ENCODE measurements around the gene TSHZ2.

TSHZ2 gene

GRCh38 chr20:53395188-53395923 is 423.2 kb downstream of the TSHZ2 start:
- Histone ChIP-seq H3K4me3 (ENCODE audit: extremely low read depth, insufficient read depth, low read length, poor library complexity, severe bottlenecking) (no peak overlapping the region), H3K4me1 (ENCODE audit: control insufficient read depth, insufficient read depth, low read length, poor library complexity, severe bottlenecking) (no peaks in the 10 kb centered on the region), H3K9me3 (ENCODE audit: control insufficient read depth, low read length) (no peaks in the 10 kb centered on the region), H3K36me3 (ENCODE audit: control insufficient read depth, insufficient read depth, low read length) (no peaks in the 10 kb centered on the region), H3K27ac (ENCODE audit: low read depth, low read length, severe bottlenecking) (no peak overlapping the region)
- 95 to 96% methylated on average over 3 to 5 of the region's 5 CpGs for WGBS, 2 experiments (ENCODE audit: insufficient coverage in 2 of 2)

GRCh38 chr20:53399083-53399482 is 426.9 kb downstream of the TSHZ2 start:
- Histone ChIP-seq H3K27ac (ENCODE audit: low read depth, low read length, severe bottlenecking) (no peak overlapping the region), H3K9me3 (ENCODE audit: control insufficient read depth, low read length) (no peaks in the 10 kb centered on the region), H3K4me1 (ENCODE audit: control insufficient read depth, insufficient read depth, low read length, poor library complexity, severe bottlenecking) (no peaks in the 10 kb centered on the region), H3K36me3 (ENCODE audit: control insufficient read depth, insufficient read depth, low read length) (no peaks in the 10 kb centered on the region), H3K4me3 (ENCODE audit: extremely low read depth, insufficient read depth, low read length, poor library complexity, severe bottlenecking) (no peak overlapping the region)
- WGBS, 2 experiments (ENCODE audit: insufficient coverage in 2 of 2) = 77 to 90% methylated on average over 5 to 7 of the region's 7 CpGs

GRCh38 chr20:53399592-53400335 is 427.6 kb downstream of the TSHZ2 start:
- Histone ChIP-seq H3K4me3 (ENCODE audit: extremely low read depth, insufficient read depth, low read length, poor library complexity, severe bottlenecking) (no peak overlapping the region), H3K9me3 (ENCODE audit: control insufficient read depth, low read length) (no peaks in the 10 kb centered on the region), H3K4me1 (ENCODE audit: control insufficient read depth, insufficient read depth, low read length, poor library complexity, severe bottlenecking) (no peaks in the 10 kb centered on the region), H3K36me3 (ENCODE audit: control insufficient read depth, insufficient read depth, low read length) (no peaks in the 10 kb centered on the region), H3K27ac (ENCODE audit: low read depth, low read length, severe bottlenecking) (no peak overlapping the region)
- 86 to 90% methylated on average over 9 of the region's 9 CpGs for WGBS, 2 experiments (ENCODE audit: insufficient coverage in 2 of 2)

GRCh38 chr20:53402233-53403005 is 430.3 kb downstream of the TSHZ2 start:
- WGBS, 2 experiments (ENCODE audit: insufficient coverage in 2 of 2) = 88 to 94% methylated on average over 2 of the region's 4 CpGs
- H3K4me1 ChIP-seq (ENCODE audit: control insufficient read depth, insufficient read depth, low read length, poor library complexity, severe bottlenecking) = no peaks in the 10 kb centered on the region
- no peaks in the 10 kb centered on the region for H3K9me3 ChIP-seq (ENCODE audit: control insufficient read depth, low read length)
- H3K36me3 ChIP-seq (ENCODE audit: control insufficient read depth, insufficient read depth, low read length) = no peaks in the 10 kb centered on the region
- H3K27ac ChIP-seq (ENCODE audit: low read depth, low read length, severe bottlenecking) = no peak overlapping the region
- no peak overlapping the region for H3K4me3 ChIP-seq (ENCODE audit: extremely low read depth, insufficient read depth, low read length, poor library complexity, severe bottlenecking)

- H3K9me3 ChIP-seq (ENCODE audit: control insufficient read depth, low read length) = no peaks in the 10 kb centered on the region
- H3K27ac ChIP-seq (ENCODE audit: low read depth, low read length, severe bottlenecking) = no peak overlapping the region
- WGBS, 2 experiments (ENCODE audit: insufficient coverage in 2 of 2) = 96% methylated on average over 4 of the region's 5 CpGs; no CpG with 5 or more reads in 1 of the 2 experiments
- no peaks in the 10 kb centered on the region for H3K36me3 ChIP-seq (ENCODE audit: control insufficient read depth, insufficient read depth, low read length)
- no peak overlapping the region for H3K4me3 ChIP-seq (ENCODE audit: extremely low read depth, insufficient read depth, low read length, poor library complexity, severe bottlenecking)
- no peaks in the 10 kb centered on the region for H3K4me1 ChIP-seq (ENCODE audit: control insufficient read depth, insufficient read depth, low read length, poor library complexity, severe bottlenecking)
Measured at GRCh38 chr20:53403029-53403428, 430.9 kb downstream of the TSHZ2 start.

- H3K36me3 ChIP-seq (ENCODE audit: control insufficient read depth, insufficient read depth, low read length) = no peaks in the 10 kb centered on the region
- H3K4me3 ChIP-seq (ENCODE audit: extremely low read depth, insufficient read depth, low read length, poor library complexity, severe bottlenecking) = no peak overlapping the region
- WGBS, 2 experiments (ENCODE audit: insufficient coverage in 2 of 2) = 63 to 100% methylated on average over 1 of the region's 3 CpGs
- H3K9me3 ChIP-seq (ENCODE audit: control insufficient read depth, low read length) = no peaks in the 10 kb centered on the region
- H3K27ac ChIP-seq (ENCODE audit: low read depth, low read length, severe bottlenecking) = no peak overlapping the region
- H3K4me1 ChIP-seq (ENCODE audit: control insufficient read depth, insufficient read depth, low read length, poor library complexity, severe bottlenecking) = no peaks in the 10 kb centered on the region
Measured at GRCh38 chr20:53405139-53405538, 433.0 kb downstream of the TSHZ2 start.

GRCh38 chr20:53406580-53406979 is 434.4 kb downstream of the TSHZ2 start:
- Histone ChIP-seq H3K27ac (ENCODE audit: low read depth, low read length, severe bottlenecking) (no peak overlapping the region), H3K36me3 (ENCODE audit: control insufficient read depth, insufficient read depth, low read length) (no peaks in the 10 kb centered on the region), H3K4me1 (ENCODE audit: control insufficient read depth, insufficient read depth, low read length, poor library complexity, severe bottlenecking) (no peaks in the 10 kb centered on the region), H3K4me3 (ENCODE audit: extremely low read depth, insufficient read depth, low read length, poor library complexity, severe bottlenecking) (no peak overlapping the region), H3K9me3 (ENCODE audit: control insufficient read depth, low read length) (no peaks in the 10 kb centered on the region)
- WGBS, 2 experiments (ENCODE audit: insufficient coverage in 2 of 2) = 77 to 79% methylated on average over 3 of the region's 3 CpGs

GRCh38 chr20:53408691-53409446 is 436.7 kb downstream of the TSHZ2 start:
- H3K36me3 ChIP-seq (ENCODE audit: control insufficient read depth, insufficient read depth, low read length) = no peaks in the 10 kb centered on the region
- no peak overlapping the region for H3K4me3 ChIP-seq (ENCODE audit: extremely low read depth, insufficient read depth, low read length, poor library complexity, severe bottlenecking)
- H3K4me1 ChIP-seq (ENCODE audit: control insufficient read depth, insufficient read depth, low read length, poor library complexity, severe bottlenecking) = no peaks in the 10 kb centered on the region
- no peak overlapping the region for H3K27ac ChIP-seq (ENCODE audit: low read depth, low read length, severe bottlenecking)
- WGBS, 2 experiments (ENCODE audit: insufficient coverage in 2 of 2) = 85 to 93% methylated on average over 8 to 9 of the region's 11 CpGs
- no peaks in the 10 kb centered on the region for H3K9me3 ChIP-seq (ENCODE audit: control insufficient read depth, low read length)

- H3K4me3 ChIP-seq (ENCODE audit: extremely low read depth, insufficient read depth, low read length, poor library complexity, severe bottlenecking) = no peak overlapping the region
Measured at GRCh38 chr20:53409447-53409717, 437.2 kb downstream of the TSHZ2 start.

GRCh38 chr20:53411129-53411528 is 439.0 kb downstream of the TSHZ2 start:
- Histone ChIP-seq H3K4me1 (ENCODE audit: control insufficient read depth, insufficient read depth, low read length, poor library complexity, severe bottlenecking) (no peaks in the 10 kb centered on the region), H3K9me3 (ENCODE audit: control insufficient read depth, low read length) (no peaks in the 10 kb centered on the region), H3K27ac (ENCODE audit: low read depth, low read length, severe bottlenecking) (no peak overlapping the region), H3K36me3 (ENCODE audit: control insufficient read depth, insufficient read depth, low read length) (no peaks in the 10 kb centered on the region), H3K4me3 (ENCODE audit: extremely low read depth, insufficient read depth, low read length, poor library complexity, severe bottlenecking) (no peak overlapping the region)
- WGBS, 2 experiments (ENCODE audit: insufficient coverage in 2 of 2) = 89 to 91% methylated on average over 3 of the region's 3 CpGs

More at GRCh38 chr20:53409447-53409717, 437.2 kb downstream of the TSHZ2 start:
- Histone ChIP-seq H3K9me3 (ENCODE audit: control insufficient read depth, low read length) (no peaks in the 10 kb centered on the region), H3K27ac (ENCODE audit: low read depth, low read length, severe bottlenecking) (no peak overlapping the region), H3K4me1 (ENCODE audit: control insufficient read depth, insufficient read depth, low read length, poor library complexity, severe bottlenecking) (no peaks in the 10 kb centered on the region), H3K36me3 (ENCODE audit: control insufficient read depth, insufficient read depth, low read length) (no peaks in the 10 kb centered on the region)
- 88% methylated on average over 2 of the region's 2 CpGs; no CpG with 5 or more reads in 1 of the 2 experiments for WGBS, 2 experiments (ENCODE audit: insufficient coverage in 2 of 2)
